Fibroblast of skin of right biceps (primary cell): ENCODE data around the gene MRPL23.
A peak's percentile ranks its signal among the peaks of the same experiment; 100 is the strongest.

Source experiments
- DNase-seq: peaks from one replicate; pipeline ENCODE4 v3.0.0-alpha.2; 2013

MRPL23 gene

DNA sequence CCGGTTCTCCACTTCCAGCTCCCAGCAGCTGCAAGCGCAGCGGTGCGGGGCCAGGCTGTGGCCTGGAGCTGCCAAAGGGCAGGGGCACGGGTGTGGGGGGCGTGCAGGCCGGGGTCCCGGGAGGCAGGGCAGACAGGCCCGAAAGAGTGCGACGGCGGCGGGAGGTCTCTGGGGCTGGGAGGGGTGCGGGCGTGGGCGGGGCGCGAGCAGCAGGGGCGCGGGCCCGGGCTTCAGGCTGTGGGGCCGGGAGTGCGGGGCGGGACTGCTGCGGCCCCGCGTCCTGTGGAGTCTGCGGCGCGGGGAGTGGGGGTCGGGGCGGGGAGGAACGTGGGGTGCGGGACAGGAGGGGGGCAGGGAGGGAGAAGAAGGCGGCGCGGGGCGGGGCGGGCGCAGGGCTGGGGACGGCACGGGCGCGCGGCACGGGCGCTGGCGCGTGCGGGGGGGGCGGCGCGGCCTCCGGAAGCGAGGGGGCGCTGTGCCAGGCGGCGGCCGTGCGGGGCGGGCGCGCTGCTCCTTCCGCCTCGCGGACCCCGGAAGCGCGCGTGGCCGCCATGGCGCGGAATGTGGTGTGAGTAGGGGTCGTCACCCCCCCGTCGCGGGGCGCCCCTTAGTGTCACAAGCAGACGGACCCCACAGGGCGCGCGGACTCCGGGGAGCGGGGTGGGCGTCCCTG, at the start of gene MRPL23:
MRPL23 (plus strand) TSS at position 521 of the 673 bp plus-strand sequence; CDS start at position 552, 31 bp downstream.
- no peak for DNase-seq

DNA sequence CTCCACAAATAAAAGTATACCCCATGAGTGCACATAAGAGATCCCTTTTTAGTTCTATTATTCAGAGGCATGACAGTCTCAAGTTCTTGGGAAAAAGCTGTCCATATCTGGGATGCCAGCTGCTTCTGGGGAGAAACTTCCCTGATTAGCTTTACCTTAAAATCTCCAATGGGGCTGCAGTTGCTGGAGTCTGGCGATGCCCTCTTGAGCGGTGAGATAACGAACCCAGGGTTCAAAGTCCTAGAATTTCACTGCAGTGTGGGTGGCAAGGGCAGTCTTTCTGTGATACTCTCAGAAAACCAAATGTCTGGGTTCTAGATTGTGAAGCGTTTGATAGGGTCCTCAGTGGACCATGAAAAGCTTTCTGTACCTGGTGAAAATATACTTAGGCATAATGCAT, 48.0 kb upstream of the MRPL23 start:
- DNase-seq, result no peak

GRCh38 chr11:1899686-1900085, 47.4 kb upstream of the MRPL23 start:
- DNase-seq, result no peak

DNA sequence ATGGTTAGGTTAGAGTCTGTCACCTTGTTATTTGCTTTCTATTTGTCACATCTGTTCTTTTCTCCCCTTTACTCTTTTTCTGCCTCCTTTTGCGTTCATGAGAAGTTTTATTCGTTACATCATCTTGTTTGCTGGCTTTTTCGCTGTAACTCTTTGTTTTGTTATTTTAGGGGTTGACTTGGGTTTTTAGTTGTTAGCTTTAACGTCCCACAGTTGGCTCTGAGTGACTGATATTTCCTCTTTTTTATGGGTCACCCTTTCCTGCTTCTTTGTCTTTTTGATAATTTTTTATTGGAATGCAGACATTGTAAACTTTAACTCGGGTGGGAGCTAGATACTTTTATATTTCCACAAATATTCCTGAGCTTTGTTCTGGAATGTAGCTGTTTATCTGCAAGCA, 41.0 kb upstream of the MRPL23 start:
- DNase-seq, result no peak

DNA sequence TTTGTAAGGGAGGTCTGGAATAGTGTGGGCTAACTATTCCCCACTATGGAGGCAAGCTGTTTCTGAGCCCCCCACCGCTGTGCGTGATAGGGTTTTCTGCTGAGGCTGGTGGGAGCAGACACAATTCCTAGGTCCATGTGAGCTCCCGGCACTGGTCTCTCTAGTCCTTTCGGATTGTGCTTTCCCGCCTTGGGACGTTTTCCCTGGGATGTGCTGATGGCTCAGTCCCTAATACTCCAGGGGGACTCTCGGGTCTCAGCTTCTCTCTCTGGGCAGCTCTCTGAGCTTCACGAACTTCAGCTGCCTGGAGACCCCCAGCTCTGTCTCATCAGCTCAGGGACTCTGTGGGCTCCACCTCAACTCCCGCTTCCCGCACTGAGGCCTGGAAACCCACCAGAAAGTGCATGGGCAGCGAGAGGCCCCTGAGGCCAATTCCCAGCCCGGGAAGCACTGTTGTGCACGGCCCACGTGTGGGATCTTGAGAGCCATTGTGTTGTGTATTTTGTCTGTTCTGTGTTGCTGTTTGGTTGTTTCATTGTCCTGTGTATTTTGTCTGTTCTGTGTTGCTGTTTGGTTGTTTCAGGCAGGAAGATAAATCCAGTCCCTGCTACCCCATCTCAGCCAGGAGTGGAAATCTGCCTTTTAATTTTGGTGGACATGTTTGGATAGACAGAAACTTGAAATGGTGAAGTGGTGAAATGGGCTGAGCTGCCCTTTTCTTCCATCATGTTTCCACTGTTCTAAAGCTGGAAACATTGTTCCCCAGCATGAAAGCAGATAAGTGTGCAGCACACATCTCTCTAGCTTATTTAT, 40.3 kb upstream of the MRPL23 start:
- DNase-seq, result no peak

GRCh38 chr11:1908618-1909017, 38.5 kb upstream of the MRPL23 start:
- DNase-seq, result peak; percentile 73

DNA sequence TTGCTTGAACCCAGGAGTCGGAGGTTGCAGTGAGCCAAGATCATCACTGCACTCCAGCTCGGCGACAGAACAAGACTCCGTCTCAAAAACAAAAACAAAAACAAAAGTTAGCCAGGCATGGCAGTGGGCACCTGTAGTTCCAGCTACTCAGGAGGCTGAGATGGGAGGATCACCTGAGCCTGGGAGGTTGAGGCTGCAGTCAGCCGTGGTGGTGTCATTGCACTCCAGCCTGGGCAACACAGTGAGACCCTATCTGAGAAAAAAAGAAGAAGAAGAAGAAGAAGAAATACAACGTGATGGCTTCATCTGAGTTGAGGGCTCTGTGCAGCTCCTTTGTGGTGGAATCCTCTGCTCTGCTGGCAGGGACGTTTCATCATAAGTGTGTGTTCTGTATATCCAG, 37.6 kb upstream of the MRPL23 start:
- DNase-seq, result no peak

GRCh38 chr11:1912289-1912878, 34.7 kb upstream of the MRPL23 start:
- DNase-seq, result no peak

DNA sequence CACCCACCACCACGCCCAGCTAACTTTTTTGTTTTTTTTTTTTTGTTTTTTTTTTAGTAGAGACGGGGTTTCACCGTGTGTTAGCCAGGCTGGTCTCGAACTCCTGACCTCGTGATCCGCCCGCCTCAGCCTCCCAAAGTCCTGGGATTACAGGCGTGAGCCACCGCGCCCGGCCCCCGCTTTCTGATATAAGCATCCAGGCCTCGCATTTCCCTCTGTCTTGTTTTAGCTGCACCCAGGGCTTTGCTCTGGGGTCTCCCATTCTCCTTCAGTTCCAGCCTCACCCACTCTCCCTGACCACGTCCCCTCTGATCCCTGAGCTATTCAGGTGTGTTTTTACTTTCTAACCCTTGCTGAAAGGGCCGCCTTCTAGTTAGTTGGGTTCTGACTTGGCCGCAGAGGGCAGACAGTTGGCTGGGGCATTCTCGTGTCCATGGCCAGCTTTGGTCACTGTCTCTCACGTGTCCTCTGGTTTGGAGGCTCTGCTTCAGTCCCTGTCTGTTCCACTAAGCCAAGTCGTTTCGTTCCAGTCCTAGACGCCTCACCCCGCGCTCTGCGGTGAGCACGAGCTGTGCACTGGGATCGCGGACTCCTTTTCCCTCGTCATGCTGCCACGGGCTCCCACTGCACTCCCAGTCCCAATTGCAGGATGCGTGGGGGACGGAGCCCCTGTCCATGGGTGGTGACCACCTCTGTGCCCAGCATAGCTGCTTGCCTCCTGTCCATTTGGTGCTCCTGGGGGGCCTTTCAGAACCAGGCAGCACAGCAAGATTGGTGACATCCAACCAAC, 33.7 kb upstream of the MRPL23 start:
- DNase-seq, result no peak

- DNase-seq, result no peak
These were observed 31.4 kb upstream of the MRPL23 start for GRCh38 chr11:1915795-1916131.

DNA sequence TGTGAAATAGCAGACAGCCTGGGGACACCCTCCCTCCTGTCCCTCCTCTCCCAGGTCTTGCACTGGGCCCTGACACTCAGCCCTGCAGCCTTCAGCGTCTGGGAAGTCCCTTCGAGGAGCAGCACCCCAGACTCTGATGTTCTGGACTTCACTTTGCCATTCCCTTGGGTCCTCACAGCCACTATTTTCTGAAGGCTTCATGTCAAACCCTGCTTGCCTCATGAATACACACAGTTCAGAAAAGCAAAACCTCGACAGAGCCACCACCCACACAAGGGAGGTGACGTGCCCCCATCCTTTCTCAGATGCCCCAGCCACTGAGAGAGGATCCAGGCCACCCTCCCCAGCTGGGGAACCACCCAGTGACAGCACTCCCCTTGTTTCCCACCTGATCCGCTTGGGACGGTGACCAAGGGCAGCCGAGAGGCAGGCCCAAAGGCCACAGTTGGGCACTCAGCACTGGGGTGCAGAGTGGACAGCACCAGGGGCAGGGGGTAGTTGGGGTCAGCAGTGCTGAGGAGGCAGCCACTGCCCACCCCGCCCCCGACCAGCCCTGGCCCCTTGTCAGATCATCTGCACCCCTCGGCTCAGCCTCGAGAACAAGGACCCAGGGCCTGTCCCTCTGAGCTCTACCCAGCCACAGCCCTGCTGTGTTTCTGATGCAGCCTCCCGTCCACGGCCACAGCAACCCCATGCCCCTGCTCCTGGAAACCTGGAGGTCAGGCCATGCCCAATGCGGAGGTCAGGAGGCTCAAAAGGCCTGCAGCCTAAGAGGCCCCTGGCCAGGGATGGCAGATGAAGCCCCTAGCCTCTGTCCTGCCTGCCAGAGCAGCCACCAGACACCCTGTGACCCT, 30.8 kb upstream of the MRPL23 start:
- no peak for DNase-seq

DNA sequence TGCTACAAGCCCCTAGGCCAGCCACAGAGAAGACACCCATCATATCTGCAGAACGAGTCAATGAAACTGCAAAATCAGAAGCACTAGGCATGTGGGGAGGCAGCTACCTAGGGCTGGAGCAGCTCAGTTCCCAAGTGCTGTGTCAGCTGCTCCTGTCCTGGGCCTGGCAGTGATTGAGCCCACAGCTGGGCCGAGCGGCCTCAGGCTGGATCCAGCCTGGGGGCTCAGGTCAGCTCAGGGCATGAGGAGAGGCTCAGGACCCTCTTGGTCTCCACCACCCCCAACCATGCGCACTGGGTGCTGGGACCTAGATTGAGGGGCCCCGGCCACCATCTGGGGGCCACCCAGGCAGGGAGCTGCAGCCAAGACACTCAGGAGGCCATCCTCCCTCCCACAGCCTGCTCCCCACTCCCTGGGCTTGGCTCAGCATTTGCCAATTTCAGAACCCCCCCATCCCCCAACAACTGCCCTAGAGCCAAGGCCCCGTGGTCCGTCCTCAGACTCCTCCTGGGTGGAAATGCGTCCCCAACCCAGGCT, 30.1 kb upstream of the MRPL23 start:
- DNase-seq, result no peak

DNA sequence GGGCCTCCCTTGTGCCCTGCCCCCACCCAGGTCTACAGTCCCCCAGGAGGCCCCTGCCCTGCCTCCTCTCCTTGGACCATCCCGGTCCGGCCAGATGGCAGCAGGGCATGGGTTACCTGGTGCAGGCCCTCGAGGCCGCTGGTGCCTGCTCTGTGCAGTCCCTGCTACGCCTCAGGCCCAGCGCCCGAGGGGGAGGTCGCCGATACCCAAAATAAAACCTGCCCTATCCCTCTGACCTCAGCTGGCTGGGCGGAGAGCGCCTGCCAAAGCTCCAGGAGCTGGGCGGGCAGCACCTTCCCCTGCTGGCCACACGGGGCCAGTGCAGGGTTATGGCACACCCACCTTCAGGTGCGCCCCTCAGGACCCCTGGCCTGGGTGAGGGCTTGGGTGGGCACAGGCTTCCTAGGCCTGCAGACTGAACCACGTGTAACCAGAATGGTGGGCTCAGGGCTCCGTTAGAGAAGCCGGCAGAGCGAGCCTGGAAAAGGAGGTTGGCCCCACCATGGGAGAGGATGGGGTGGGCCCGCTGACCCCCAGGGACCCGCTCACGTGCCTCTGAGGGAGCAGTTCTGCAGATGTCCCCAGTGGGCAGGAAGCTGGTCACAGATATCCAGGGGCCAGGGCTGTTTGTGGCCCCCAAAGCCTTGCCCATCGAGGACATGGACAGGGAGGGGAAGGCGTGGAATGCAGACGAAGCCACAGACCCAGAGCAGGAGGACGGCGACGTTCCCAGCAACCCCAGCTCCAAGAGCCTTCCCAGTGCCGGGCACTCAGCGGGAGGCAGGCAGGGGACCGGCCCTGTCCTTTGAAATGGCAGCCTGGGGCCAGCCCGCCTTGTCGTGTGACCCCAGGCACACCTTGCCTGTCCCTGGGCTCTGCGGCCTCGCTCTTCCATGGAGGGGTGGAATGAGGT, 29.4 kb upstream of the MRPL23 start:
- DNase-seq, result no peak

DNA sequence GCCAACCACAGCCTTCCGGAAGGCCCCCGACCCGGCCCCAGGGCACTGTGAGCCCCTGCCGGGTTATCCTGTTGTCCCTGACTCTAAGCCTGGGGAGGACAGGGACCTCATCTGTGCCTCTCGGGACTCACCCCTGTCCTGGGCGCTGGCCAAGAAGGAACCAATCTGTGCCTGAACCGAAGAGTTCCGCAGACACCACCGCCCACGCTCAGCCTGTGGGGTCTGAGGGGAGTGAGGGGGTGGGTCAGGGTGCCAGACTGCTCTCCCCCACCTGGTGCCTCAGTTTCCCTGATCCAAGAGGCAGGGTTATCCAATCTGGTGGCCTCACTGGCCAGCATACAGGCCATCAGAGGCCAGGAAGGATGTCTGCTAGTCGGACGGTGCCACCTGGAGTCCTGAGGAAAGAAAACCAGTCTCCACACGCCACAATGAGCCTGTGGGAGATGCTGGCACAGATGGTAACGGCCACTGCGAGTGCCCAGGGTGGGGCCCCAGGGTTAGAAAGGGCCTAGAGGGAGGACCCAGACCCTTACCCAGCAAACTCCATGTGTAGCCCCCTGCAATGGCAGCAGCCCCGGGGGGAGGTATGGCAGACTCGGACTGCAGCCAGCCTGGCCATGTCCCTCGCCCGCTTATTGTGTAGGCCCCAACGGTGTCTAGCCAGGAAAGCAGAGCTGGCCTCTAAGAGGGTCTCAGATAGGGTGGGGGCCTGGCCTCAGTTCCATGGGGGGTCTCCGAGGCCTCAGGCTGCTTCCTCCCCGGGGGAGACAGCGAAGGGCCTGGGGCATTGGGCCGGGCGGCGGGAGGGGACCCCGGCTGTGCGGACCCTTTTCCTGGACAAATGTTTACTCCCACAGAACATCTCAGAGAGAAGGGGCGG, 28.5 kb upstream of the MRPL23 start:
- DNase-seq, result no peak

DNA sequence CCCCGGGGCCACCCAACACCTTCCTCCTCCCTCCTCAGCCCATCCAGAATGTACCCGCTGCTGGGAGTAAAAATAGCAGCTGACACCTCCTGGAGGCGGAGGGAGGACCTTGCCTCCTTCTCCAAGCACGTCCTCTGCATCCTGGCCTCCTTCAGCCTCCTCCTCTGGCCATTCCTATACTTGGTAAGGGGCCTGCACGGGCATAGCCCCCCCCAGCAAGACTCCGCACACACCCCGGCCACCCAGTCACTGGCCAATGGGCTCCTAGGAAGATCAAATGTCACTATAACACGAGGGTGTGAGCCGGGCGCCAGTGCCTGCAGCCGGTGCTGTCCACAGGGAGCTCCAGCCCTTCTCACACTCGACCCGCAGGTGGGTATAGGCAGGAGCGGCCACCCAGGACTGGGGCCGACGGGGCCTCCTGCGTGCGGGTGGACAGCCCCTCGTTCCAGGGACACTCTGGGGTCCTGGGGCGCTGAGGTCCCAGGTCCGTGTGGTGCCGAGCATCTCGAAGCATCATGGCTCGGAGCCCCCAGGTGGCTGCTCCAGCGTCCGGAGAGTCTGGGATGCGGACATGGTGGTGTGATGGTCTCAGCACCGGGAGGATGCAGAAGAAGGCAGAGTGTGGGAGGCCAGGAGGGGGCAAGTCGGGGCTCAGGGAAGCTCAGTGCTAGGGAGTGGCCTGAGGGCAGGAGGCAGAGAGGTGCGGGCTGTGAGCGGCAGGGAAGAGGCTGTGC, 27.6 kb upstream of the MRPL23 start, which contains the start of gene TNNT3:
TNNT3 (plus strand) TSS at position 313 of the 737 bp plus-strand sequence. CDS start 3,172 bp downstream, outside the sequence.
- no peak for DNase-seq

- no peak for DNase-seq
These were observed 26.8 kb upstream of the MRPL23 start for GRCh38 chr11:1920128-1920908.

DNA sequence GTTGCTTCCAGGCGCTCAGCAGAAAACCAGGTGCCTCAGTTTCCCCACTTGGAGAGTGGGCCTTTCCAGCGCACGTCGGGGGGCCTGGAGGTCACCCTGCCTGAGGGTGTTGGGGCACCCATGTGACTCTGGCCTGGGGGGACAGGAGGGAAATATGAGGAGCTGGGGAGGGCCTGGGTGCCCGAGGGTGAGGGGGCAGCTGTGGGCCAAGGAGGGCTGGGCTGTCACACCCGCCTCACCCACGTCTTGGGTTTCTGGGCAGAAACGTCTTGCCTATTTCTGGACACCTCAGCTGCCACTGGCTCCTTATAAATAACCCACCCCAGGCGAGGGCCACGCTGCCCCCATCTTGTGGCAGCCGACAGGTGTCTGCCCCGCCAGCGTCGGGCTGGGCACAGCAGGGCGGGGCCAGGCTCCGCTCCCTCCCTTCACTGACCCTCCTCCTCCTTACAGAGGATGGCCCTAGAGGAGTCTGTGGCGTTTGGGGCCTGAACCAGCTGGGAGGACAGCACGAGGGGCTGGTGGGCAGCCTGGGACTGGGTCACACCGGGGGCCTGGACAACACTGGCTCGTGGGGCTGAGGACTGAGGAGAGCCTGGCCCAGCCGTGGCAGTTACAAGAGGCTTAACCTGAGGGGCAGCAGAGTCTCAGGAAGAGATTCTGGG, 26.1 kb upstream of the MRPL23 start:
- no peak for DNase-seq
